Ishikawa (cell line): ENCODE data around the gene TEAD1.

Experiments
- CEBPB ChIP-seq: IDR thresholded peaks from 2 replicates; pipeline ENCODE4 v1.6.1; 2012
- CREB1 ChIP-seq: IDR thresholded peaks from 2 replicates; pipeline ENCODE4 v1.6.1; 2012; ENCODE audit warnings: low read depth
- EGR1 ChIP-seq: IDR thresholded peaks from 2 replicates; pipeline ENCODE4 v1.6.1; 2012
- EP300 ChIP-seq: IDR thresholded peaks from 2 replicates; pipeline ENCODE4 v1.6.1; 2012; ENCODE audit warnings: borderline replicate concordance
- FOXM1 ChIP-seq: IDR thresholded peaks from 2 replicates; pipeline ENCODE4 v1.6.1; 2012; ENCODE audit warnings: low read depth, borderline replicate concordance
- RAD21 ChIP-seq: IDR thresholded peaks from 2 replicates; pipeline ENCODE4 v1.6.1; 2012; ENCODE audit warnings: low read depth
- TAF1 ChIP-seq: IDR thresholded peaks from 2 replicates; pipeline ENCODE4 v1.6.1; 2012; ENCODE audit warnings: low read depth, mild to moderate bottlenecking
- TCF12 ChIP-seq: IDR thresholded peaks from 2 replicates; pipeline ENCODE4 v1.6.1; 2012; ENCODE audit warnings: low read depth
- TEAD4 ChIP-seq: IDR thresholded peaks from 2 replicates; pipeline ENCODE4 v1.6.1; 2012
- USF1 ChIP-seq: IDR thresholded peaks from 2 replicates; pipeline ENCODE4 v1.6.1; 2012
- TF ChIP-seq, protein P1 (sequence below): IDR thresholded peaks from 2 replicates; pipeline ENCODE4 v1.6.1; 2012
- TF ChIP-seq, protein P2 (sequence below): IDR thresholded peaks from 2 replicates; pipeline ENCODE4 v1.6.1; 2012; ENCODE audit warnings: low read depth, mild to moderate bottlenecking

DNA sequence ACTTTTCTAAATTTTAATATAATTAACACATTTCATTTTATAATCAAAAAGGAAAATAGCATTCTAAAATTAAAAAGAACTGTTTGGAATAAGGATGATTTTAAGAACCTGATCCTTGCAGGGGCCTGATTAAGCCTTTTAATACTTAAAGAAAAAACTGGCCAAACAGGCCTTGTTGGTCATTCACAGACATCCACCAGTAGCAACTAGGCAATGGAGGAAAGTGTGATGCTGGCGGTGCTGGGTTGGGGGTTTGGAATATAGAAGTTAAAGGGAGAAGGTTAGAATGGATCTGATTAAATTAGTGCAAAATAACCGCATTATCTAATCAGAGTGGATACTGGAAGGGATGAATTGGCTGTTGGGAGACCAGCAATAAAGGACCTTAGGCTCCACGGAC lies 16.9 kb upstream of the TEAD1 start:
- TF ChIP-seq FOXM1, result no peak
- TF ChIP-seq EP300, result no peak
- TF ChIP-seq TAF1, result no peak
- no peak for TF ChIP-seq TCF12
- TF ChIP-seq RAD21, result no peak
- TF ChIP-seq EGR1, result no peak
- TF ChIP-seq, protein P1, sequence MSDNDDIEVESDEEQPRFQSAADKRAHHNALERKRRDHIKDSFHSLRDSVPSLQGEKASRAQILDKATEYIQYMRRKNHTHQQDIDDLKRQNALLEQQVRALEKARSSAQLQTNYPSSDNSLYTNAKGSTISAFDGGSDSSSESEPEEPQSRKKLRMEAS, result no peak
- TF ChIP-seq CEBPB, result no peak
- no peak for TF ChIP-seq TEAD4
- TF ChIP-seq, protein P2, sequence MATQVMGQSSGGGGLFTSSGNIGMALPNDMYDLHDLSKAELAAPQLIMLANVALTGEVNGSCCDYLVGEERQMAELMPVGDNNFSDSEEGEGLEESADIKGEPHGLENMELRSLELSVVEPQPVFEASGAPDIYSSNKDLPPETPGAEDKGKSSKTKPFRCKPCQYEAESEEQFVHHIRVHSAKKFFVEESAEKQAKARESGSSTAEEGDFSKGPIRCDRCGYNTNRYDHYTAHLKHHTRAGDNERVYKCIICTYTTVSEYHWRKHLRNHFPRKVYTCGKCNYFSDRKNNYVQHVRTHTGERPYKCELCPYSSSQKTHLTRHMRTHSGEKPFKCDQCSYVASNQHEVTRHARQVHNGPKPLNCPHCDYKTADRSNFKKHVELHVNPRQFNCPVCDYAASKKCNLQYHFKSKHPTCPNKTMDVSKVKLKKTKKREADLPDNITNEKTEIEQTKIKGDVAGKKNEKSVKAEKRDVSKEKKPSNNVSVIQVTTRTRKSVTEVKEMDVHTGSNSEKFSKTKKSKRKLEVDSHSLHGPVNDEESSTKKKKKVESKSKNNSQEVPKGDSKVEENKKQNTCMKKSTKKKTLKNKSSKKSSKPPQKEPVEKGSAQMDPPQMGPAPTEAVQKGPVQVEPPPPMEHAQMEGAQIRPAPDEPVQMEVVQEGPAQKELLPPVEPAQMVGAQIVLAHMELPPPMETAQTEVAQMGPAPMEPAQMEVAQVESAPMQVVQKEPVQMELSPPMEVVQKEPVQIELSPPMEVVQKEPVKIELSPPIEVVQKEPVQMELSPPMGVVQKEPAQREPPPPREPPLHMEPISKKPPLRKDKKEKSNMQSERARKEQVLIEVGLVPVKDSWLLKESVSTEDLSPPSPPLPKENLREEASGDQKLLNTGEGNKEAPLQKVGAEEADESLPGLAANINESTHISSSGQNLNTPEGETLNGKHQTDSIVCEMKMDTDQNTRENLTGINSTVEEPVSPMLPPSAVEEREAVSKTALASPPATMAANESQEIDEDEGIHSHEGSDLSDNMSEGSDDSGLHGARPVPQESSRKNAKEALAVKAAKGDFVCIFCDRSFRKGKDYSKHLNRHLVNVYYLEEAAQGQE, result no peak
- TF ChIP-seq CREB1, result no peak
- no peak for TF ChIP-seq USF1
